Naive thymus-derived CD4-positive, alpha-beta T cell (primary cell): ENCODE measurements around the gene FASLG. TPM values are rescaled to one million over a fixed set of nuclear protein-coding genes. Genes with fewer than 3 reads are reported as not detected.

Source experiments
- ATAC-seq: fragments of 150-1000 bp; cut with Tn5 transposase; 2 replicates; pipeline ENCODE4 v1.10.0; 2021; ENCODE audit warnings: mild to moderate bottlenecking, moderate library complexity
- CTCF ChIA-PET: fragments of 350-600 bp; sonication (Branson Sonifier 250); formaldehyde crosslinking; loops from one replicate; lab custom pipeline; 2021; ENCODE audit warnings: antibody characterized with exemption; lab: Charles Lee
- POLR2A ChIA-PET: fragments of 350-600 bp; sonication (Branson Sonifier 250); formaldehyde crosslinking; loops from one replicate; lab custom pipeline; 2021; ENCODE audit warnings: antibody characterized with exemption, inconsistent platforms; lab: Charles Lee
- DNase-seq, 9 donors: peaks; one replicate each; pipeline versions ENCODE4 v3.0.0 to v3.0.0-alpha.2; 2020 to 2022; ENCODE audit warnings: mixed read lengths in 1 of 9
- H3K27ac ChIP-seq: one replicate; pipeline ENCODE4 v1.7.0; 2013; ENCODE audit warnings: mild to moderate bottlenecking, low read depth, low read length, moderate library complexity
- H3K27me3 ChIP-seq, 2 donors: one replicate each; pipeline ENCODE4 v1.7.0; 2013; ENCODE audit warnings: low read length in 2 of 2, mild to moderate bottlenecking in 2 of 2, moderate library complexity in 2 of 2; ENCODE audit not compliant: control insufficient read depth in 2 of 2, insufficient read depth in 2 of 2
- H3K36me3 ChIP-seq, 3 experiments: 1 replicate in 2 of 3; 2 replicates in 1 of 3; pipeline ENCODE4 v1.7.0; 2013; ENCODE audit warnings: low read length in 3 of 3, mild to moderate bottlenecking in 3 of 3, moderate library complexity in 1 of 3; ENCODE audit not compliant: insufficient read depth in 3 of 3, control insufficient read depth in 2 of 3
- H3K4me1 ChIP-seq, 2 donors: one replicate each; pipeline ENCODE4 v1.7.0; 2013; ENCODE audit warnings: low read length in 2 of 2, mild to moderate bottlenecking in 2 of 2, moderate library complexity in 1 of 2; ENCODE audit not compliant: control insufficient read depth in 2 of 2, insufficient read depth in 2 of 2
- H3K4me3 ChIP-seq: 2 replicates; pipeline ENCODE4 v1.7.0; 2013; ENCODE audit warnings: mild to moderate bottlenecking, low read length
- H3K9me3 ChIP-seq, 3 experiments: 1 replicate in 2 of 3; 2 replicates in 1 of 3; pipeline ENCODE4 v1.7.0; 2013; ENCODE audit warnings: low read length in 3 of 3; ENCODE audit not compliant: control insufficient read depth in 2 of 3
- H3K27ac Mint-ChIP-seq, 9 donors: one replicate each; pipeline ENCODE4 v1.8.0; 2020 to 2022; ENCODE audit warnings: mixed read lengths in 9 of 9, mild to moderate bottlenecking in 8 of 9, moderate library complexity in 5 of 9, inconsistent platforms in 2 of 9
- H3K27me3 Mint-ChIP-seq, 5 donors: one replicate each; pipeline ENCODE4 v1.8.0; 2021 to 2022; ENCODE audit warnings: mixed read lengths in 5 of 5, mild to moderate bottlenecking in 1 of 5
- H3K36me3 Mint-ChIP-seq, 5 donors: one replicate each; pipeline ENCODE4 v1.8.0; 2020 to 2022; ENCODE audit warnings: mixed read lengths in 5 of 5, mild to moderate bottlenecking in 3 of 5, inconsistent platforms in 1 of 5
- H3K4me1 Mint-ChIP-seq, 7 donors: one replicate each; pipeline ENCODE4 v1.8.0; 2020 to 2022; ENCODE audit warnings: mixed read lengths in 7 of 7, mild to moderate bottlenecking in 3 of 7, inconsistent platforms in 1 of 7
- H3K4me3 Mint-ChIP-seq, 10 donors: one replicate each; pipeline ENCODE4 v1.8.0; 2020 to 2022; ENCODE audit warnings: mild to moderate bottlenecking in 10 of 10, mixed read lengths in 10 of 10, moderate library complexity in 6 of 10, inconsistent platforms in 2 of 10
- H3K9me3 Mint-ChIP-seq, 11 donors: one replicate each; pipeline ENCODE4 v1.8.0; 2020 to 2022; ENCODE audit warnings: mixed read lengths in 11 of 11, mild to moderate bottlenecking in 4 of 11, inconsistent platforms in 1 of 11, moderate library complexity in 1 of 11
- intact Hi-C, 2 donors: fragments of 100-400 bp; cut with micrococcal nuclease; formaldehyde crosslinking; loops; one replicate each; pipeline ENCODE4 v1.15.1; 2023
- polyA plus RNA-seq, 2 donors: library from polyadenylated mRNA; unstranded; fragments of 300-500 nt; fragmentation: Illumina TruSeq; gene quantifications; one replicate each; pipeline ENCODE4 v1.2.3, GENCODE V29; 2021
- total RNA-seq, 6 experiments: library from RNA in 5 of 6; stranded (reverse) in 5 of 6; gene quantifications; 1 replicate in 5 of 6; 2 replicates in 1 of 6; pipeline ENCODE4 v1.2.3 and lab custom pipeline; 2021 to 2026

FASLG gene
- total and polyA plus RNA-seq, 7 experiments from 2014 or later = 0.24 to 5.6 (median 1.9) TPM; not detected in 3

DNA sequence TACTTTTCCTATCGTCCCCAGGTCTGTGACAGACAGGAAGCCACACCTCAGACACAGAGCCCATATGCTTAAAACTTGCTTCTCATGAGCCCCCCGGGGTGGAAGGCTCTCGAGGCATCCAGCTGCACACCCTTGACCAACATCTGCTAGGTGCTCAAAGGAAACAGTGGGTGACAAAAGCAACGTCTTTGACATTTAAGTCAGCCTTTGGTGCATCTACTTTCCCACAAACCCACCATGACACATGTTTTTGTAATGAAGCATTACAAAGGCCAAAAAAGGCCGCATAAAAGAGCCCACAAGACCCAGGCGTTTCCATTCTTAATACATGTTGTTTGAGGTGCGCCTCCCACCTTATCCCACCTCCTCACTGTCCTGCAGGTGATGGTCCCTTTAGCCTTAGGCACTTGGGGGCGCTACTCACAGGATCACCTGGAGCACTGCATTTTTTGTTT, 11.8 kb upstream of the FASLG start:
- DNase-seq (peak in 2 of 9 donors; percentile 12 to 51), ATAC-seq (peak; percentile 53)
- Mint-ChIP-seq H3K4me3 (peak overlapping the region in 4 of 10 donors; percentile 11 to 34 (median 27)), H3K27ac (peak overlapping the region in 4 of 9 donors; percentile 3 to 57 (median 34)), H3K4me1 (peaks cover 35 to 61% (median 53%) of the 10 kb centered on the region in 7 donors), H3K9me3 (peaks cover 0 to 1% (median 0%) of the 10 kb centered on the region in 11 donors), H3K27me3 (peaks cover 0 to 31% (median 0%) of the 10 kb centered on the region in 5 donors), H3K36me3 (peaks cover 0 to 8% (median 0%) of the 10 kb centered on the region in 5 donors)
- no peaks in the 10 kb centered on the region for H3K27me3 ChIP-seq
- peaks cover 33 to 35% of the 10 kb centered on the region in 2 donors for H3K4me1 ChIP-seq
- H3K4me3 ChIP-seq = no peak overlapping the region
- ChIA-PET POLR2A (interaction anchor here (0.7 to 1.1 kb wide), 4 partner anchors 9 to 829 kb away, joined by 3 read pairs; no protein-coding TSS in a partner anchor), CTCF (interaction anchor here (1.3 kb wide), 1 partner anchor 72 kb away, joined by 3 read pairs; no protein-coding TSS in a partner anchor)
- H3K27ac ChIP-seq = no peak overlapping the region
- H3K36me3 ChIP-seq = no peaks in the 10 kb centered on the region
- H3K9me3 ChIP-seq = no peaks in the 10 kb centered on the region
- intact Hi-C loops = loop anchor here in 1 of 2 donors (2.0 kb wide), 1 partner anchor 16 kb away; no protein-coding TSS in a partner anchor

DNA sequence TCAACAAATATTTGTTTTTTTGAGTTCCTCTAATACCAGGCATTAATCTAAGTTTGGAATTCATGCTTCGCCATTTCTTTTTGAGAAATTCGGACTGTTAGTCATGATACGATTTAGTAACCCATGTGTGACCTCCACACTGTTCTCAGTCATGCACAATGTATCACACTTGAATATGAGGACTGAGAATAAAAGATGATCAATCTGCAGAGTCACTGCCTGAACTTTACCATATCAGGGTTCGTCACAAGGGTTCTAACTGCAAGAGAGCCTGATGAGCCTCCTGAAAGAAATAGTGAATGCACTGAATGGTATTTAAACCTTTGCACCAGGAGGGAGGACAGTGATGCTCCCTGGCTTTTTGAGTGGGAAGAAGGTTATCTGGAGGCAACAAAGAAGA, 10.9 kb upstream of the FASLG start:
- Mint-ChIP-seq H3K4me1 (peaks cover 32 to 52% (median 45%) of the 10 kb centered on the region in 7 donors), H3K36me3 (peaks cover 0 to 10% (median 0%) of the 10 kb centered on the region in 5 donors), H3K27me3 (peaks cover 0 to 30% (median 0%) of the 10 kb centered on the region in 5 donors), H3K27ac (no peak overlapping the region), H3K4me3 (peak overlapping the region in 1 of 10 donors; percentile 8), H3K9me3 (peaks cover 0 to 1% (median 0%) of the 10 kb centered on the region in 11 donors)
- DNase-seq (no peak), ATAC-seq (no peak)
- intact Hi-C loops = loop anchor here in 1 of 2 donors (2.0 kb wide), 1 partner anchor 15 kb away; no protein-coding TSS in a partner anchor
- no peaks in the 10 kb centered on the region for H3K9me3 ChIP-seq
- ChIA-PET POLR2A (interaction anchor here (1.0 kb wide), 1 partner anchor 828 kb away, joined by 3 read pairs; no protein-coding TSS in a partner anchor), CTCF (interaction anchor here (1.3 kb wide), 1 partner anchor 71 kb away, joined by 3 read pairs; no protein-coding TSS in a partner anchor)
- H3K27me3 ChIP-seq = no peaks in the 10 kb centered on the region
- peaks cover 26 to 31% of the 10 kb centered on the region in 2 donors for H3K4me1 ChIP-seq
- no peak overlapping the region for H3K4me3 ChIP-seq
- H3K27ac ChIP-seq = no peak overlapping the region
- no peaks in the 10 kb centered on the region for H3K36me3 ChIP-seq

DNA sequence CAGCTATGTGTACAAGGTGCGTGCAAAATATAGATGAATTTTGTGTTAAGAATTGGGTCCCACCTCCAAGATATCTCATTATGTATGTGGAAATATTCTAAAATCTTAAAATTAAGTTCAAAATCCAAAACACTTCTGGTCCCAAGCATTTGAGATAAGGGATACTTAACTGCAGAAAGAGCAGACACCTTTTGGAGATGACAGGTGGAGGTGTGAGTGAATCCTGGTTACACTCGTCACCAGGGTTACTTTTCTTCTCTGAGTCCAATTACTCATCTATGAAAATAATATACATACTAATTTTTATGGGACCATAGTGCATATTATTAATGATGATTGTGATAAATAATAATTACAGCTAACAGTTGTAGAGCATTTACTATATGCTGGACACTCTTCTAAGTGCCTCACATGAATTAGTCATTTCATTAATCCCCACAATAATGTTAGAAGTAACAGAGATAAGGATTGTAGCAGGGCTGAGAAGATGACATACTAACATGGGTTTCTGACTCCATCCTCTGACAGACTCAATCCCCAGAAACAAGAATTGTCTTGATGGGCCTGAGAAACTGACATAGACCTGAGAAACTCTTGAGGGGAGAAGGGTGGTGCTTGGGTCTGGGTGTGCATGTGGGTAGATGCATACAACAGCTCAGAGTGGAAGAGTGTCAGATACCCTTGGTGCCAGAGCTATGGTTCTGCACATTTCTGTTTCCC, 8.3 kb upstream of the FASLG start:
- Histone ChIP-seq H3K36me3 (no peaks in the 10 kb centered on the region), H3K4me1 (peaks cover 13 to 22% of the 10 kb centered on the region in 2 donors), H3K27me3 (no peaks in the 10 kb centered on the region), H3K27ac (no peak overlapping the region), H3K4me3 (no peak overlapping the region), H3K9me3 (no peaks in the 10 kb centered on the region)
- Mint-ChIP-seq H3K27ac (no peak overlapping the region), H3K4me1 (peaks cover 18 to 41% (median 35%) of the 10 kb centered on the region in 7 donors), H3K4me3 (no peak overlapping the region), H3K9me3 (peaks cover 0 to 6% (median 0%) of the 10 kb centered on the region in 11 donors), H3K36me3 (peaks cover 0 to 7% (median 0%) of the 10 kb centered on the region in 5 donors), H3K27me3 (peaks cover 0 to 23% (median 0%) of the 10 kb centered on the region in 5 donors)
- DNase-seq (no peak), ATAC-seq (no peak)
- intact Hi-C loops = no loop called here
- ChIA-PET CTCF (no interaction called here), POLR2A (interaction anchor here (0.9 to 1.5 kb wide), 2 partner anchors 8 to 11 kb away, joined by 3 to 11 read pairs; partner anchors contain the start of gene FASLG)

DNA sequence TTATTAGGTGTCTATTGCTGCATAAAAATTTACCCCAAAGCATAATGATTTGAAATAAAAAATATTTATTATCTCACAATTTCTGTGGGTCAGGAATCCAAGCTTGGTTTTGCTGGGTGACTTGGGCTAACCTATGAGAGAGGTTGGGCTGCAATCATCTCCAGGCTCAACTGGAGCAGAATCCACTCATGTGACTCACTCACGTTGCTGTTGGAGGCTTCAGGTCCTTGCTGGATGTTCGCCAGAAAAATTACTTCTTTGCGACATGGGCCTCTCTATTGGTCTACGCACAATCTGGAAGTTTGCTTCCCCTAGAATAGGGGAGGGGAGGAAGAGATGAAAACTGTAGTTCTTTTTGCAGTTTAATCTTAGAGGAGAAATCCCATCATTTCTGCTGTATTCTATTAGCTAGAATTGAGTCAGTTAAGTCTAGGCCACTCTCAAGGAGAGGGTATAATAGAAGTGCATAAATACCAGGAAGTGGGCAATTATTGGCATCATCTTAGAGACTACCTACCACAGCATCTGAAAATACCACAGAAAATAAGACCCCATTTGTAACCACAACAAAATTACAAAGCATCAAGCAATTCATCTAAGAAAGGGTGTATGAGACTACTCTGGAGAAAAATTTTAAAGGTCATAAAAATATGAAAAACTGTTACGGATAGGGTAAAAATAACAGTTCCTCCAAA, 5.7 kb upstream of the FASLG start:
- Histone ChIP-seq H3K4me3 (no peak overlapping the region), H3K4me1 (peaks cover 0 to 7% of the 10 kb centered on the region in 2 donors), H3K27ac (no peak overlapping the region), H3K27me3 (no peaks in the 10 kb centered on the region), H3K9me3 (no peaks in the 10 kb centered on the region), H3K36me3 (no peaks in the 10 kb centered on the region)
- Mint-ChIP-seq H3K4me3 (no peak overlapping the region), H3K4me1 (peaks cover 7 to 29% (median 21%) of the 10 kb centered on the region in 7 donors), H3K36me3 (peaks cover 0 to 11% (median 0%) of the 10 kb centered on the region in 5 donors), H3K27me3 (peaks cover 0 to 25% (median 0%) of the 10 kb centered on the region in 5 donors), H3K9me3 (peaks cover 0 to 6% (median 0%) of the 10 kb centered on the region in 11 donors), H3K27ac (no peak overlapping the region)
- ChIA-PET CTCF (no interaction called here), POLR2A (interaction anchor here (0.7 to 1.0 kb wide), 3 partner anchors 11 to 161 kb away, joined by 3 to 4 read pairs (median 3); no protein-coding TSS in a partner anchor)
- intact Hi-C loops = no loop called here
- DNase-seq = no peak
- ATAC-seq = no peak

DNA sequence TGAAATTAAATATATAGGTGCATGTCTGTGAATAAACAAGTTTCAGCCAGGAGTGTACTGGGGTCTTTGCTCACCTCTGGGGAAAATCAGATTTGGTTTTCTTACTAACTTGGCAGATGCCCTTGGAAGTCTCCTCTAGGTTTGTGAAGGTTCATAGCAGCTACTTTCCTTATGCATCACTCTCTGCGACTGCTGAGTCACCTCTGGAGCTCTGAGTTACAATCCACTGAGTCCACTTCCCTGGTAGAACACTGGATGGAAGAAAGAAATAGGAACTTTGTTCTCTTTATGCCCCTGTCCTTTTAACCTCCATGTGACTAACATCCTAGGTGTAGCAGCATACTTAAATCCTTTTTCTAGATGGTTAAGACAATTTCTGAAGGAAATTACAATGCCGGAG, 4.4 kb upstream of the FASLG start:
- Histone ChIP-seq H3K36me3 (no peaks in the 10 kb centered on the region), H3K27ac (no peak overlapping the region), H3K9me3 (no peaks in the 10 kb centered on the region), H3K4me1 (peaks cover 10 to 14% of the 10 kb centered on the region in 2 donors), H3K27me3 (no peaks in the 10 kb centered on the region), H3K4me3 (no peak overlapping the region)
- DNase-seq = no peak
- intact Hi-C loops = no loop called here
- Mint-ChIP-seq H3K9me3 (peaks cover 0 to 6% (median 0%) of the 10 kb centered on the region in 11 donors), H3K4me3 (peak overlapping the region in 1 of 10 donors; percentile 16), H3K27me3 (peaks cover 0 to 22% (median 0%) of the 10 kb centered on the region in 5 donors), H3K27ac (no peak overlapping the region), H3K36me3 (peaks cover 0 to 8% (median 0%) of the 10 kb centered on the region in 5 donors), H3K4me1 (peaks cover 13 to 39% (median 32%) of the 10 kb centered on the region in 7 donors)
- no peak for ATAC-seq
- CTCF ChIA-PET = no interaction called here
- POLR2A ChIA-PET = interaction anchor here (0.7 kb wide), 1 partner anchor 26 kb away, joined by 3 read pairs; no protein-coding TSS in a partner anchor

DNA sequence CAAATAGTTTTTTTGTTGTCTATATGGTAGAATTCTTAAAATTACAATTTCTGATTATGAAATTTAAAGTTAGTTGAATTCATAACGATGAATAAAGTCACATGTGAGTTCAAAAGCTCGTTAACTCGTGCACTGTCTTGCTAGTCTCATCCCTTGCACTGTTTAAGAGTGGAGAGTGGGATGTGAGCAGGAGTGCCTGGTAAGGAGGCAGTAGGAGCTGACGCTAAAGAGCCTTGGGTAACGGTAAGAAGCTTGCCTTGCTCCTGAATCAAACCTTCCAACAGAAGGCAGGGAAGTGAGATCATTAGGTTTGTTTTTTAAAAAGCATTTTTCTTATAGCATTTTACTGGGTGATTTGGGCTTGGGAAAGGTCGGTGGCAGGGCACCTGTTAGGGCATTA, 2.3 kb upstream of the FASLG start:
- CTCF ChIA-PET = no interaction called here
- peaks cover 26 to 59% (median 48%) of the 10 kb centered on the region in 7 donors for H3K4me1 Mint-ChIP-seq
- peak overlapping the region in 1 of 10 donors; percentile 30 for H3K4me3 Mint-ChIP-seq

More for the DNA sequence above, 2.3 kb upstream of the FASLG start:
- intact Hi-C loops = no loop called here
- peaks cover 0 to 8% (median 0%) of the 10 kb centered on the region in 5 donors for H3K36me3 Mint-ChIP-seq
- H3K9me3 Mint-ChIP-seq = peaks cover 0 to 6% (median 0%) of the 10 kb centered on the region in 11 donors
- H3K27me3 Mint-ChIP-seq = peaks cover 0 to 22% (median 0%) of the 10 kb centered on the region in 5 donors
- Histone ChIP-seq H3K9me3 (no peaks in the 10 kb centered on the region), H3K27me3 (no peaks in the 10 kb centered on the region), H3K36me3 (no peaks in the 10 kb centered on the region), H3K27ac (no peak overlapping the region), H3K4me1 (peaks cover 18 to 30% of the 10 kb centered on the region in 2 donors), H3K4me3 (no peak overlapping the region)
- DNase-seq = no peak
- POLR2A ChIA-PET = no interaction called here
- no peak for ATAC-seq
- H3K27ac Mint-ChIP-seq = peak overlapping the region in 1 of 9 donors; percentile 25
